Esophagus muscularis mucosa (tissue), 4 donors: Measurements from ENCODE around the gene EFCAB11.

Experiments used
- CTCF ChIP-seq, 3 experiments: fragments of 200-600 bp in 2 of 3; fragments of 450-650 bp in 1 of 3; sonication (generic) in 2 of 3; IDR thresholded peaks; one replicate each; pipeline ENCODE4 v1.5.1; 2017 to 2019; ENCODE audit warnings: antibody characterized with exemption in 3 of 3, mild to moderate bottlenecking in 2 of 3, moderate library complexity in 1 of 3
- EP300 ChIP-seq: sonication (generic); formaldehyde crosslinking; IDR thresholded peaks from one replicate; pipeline ENCODE4 v1.6.1; 2017; ENCODE audit warnings: antibody characterized with exemption
- POLR2AphosphoS5 ChIP-seq, 2 donors: sonication (generic); formaldehyde crosslinking; IDR thresholded peaks; one replicate each; pipeline ENCODE4 v1.6.1; 2017; ENCODE audit warnings: antibody characterized with exemption in 2 of 2

- no peak for TF ChIP-seq POLR2AphosphoS5 (IDR thresholded peaks at IDR 0.05)
- TF ChIP-seq CTCF (IDR thresholded peaks at IDR 0.05): no peak
- TF ChIP-seq EP300: no peak
Measured at GRCh38 chr14:89947344-89947743, 7.2 kb downstream of the EFCAB11 start.
